BLaER1 treated with 17β-estradiol and CSF1 and Interleukin-3, amounts not matched to agents 10 nM and 100 nM (cell line): ENCODE measurements around the gene LRRC14B.

Experiments used
- H3K27ac ChIP-seq, 11 experiments: shearing (Covaris generic); formaldehyde crosslinking; 2 replicates each; pipeline ENCODE4 v1.8.1; 2022
- H3K27me3 ChIP-seq, 11 experiments: shearing (Covaris generic); formaldehyde crosslinking; 2 replicates each; pipeline ENCODE4 v1.8.1; 2022
- H3K36me3 ChIP-seq, 11 experiments: shearing (Covaris generic); formaldehyde crosslinking; 2 replicates each; pipeline ENCODE4 v1.8.1; 2022
- H3K4me1 ChIP-seq, 10 experiments: shearing (Covaris generic); formaldehyde crosslinking; 2 replicates each; pipeline ENCODE4 v1.8.1; 2022
- H3K4me2 ChIP-seq, 11 experiments: shearing (Covaris generic); formaldehyde crosslinking; 2 replicates each; pipeline ENCODE4 v1.8.1; 2022
- H3K4me3 ChIP-seq, 10 experiments: shearing (Covaris generic); formaldehyde crosslinking; 2 replicates each; pipeline ENCODE4 v1.8.1; 2022
- H3K9ac ChIP-seq, 11 experiments: shearing (Covaris generic); formaldehyde crosslinking; 2 replicates each; pipeline ENCODE4 v1.8.1; 2022
- H3K9me3 ChIP-seq, 11 experiments: shearing (Covaris generic); formaldehyde crosslinking; replicated peaks in 1 of 11; 2 replicates each; pipeline ENCODE4 v1.8.1; 2022
- H4K20me1 ChIP-seq, 11 experiments: shearing (Covaris generic); formaldehyde crosslinking; 2 replicates each; pipeline ENCODE4 v1.8.1; 2022
- Cebpa-rat ChIP-seq, 11 experiments: shearing (Covaris generic); IDR thresholded peaks; 2 replicates each; pipeline ENCODE4 v1.8.1; 2022

Gene LRRC14B

DNA sequence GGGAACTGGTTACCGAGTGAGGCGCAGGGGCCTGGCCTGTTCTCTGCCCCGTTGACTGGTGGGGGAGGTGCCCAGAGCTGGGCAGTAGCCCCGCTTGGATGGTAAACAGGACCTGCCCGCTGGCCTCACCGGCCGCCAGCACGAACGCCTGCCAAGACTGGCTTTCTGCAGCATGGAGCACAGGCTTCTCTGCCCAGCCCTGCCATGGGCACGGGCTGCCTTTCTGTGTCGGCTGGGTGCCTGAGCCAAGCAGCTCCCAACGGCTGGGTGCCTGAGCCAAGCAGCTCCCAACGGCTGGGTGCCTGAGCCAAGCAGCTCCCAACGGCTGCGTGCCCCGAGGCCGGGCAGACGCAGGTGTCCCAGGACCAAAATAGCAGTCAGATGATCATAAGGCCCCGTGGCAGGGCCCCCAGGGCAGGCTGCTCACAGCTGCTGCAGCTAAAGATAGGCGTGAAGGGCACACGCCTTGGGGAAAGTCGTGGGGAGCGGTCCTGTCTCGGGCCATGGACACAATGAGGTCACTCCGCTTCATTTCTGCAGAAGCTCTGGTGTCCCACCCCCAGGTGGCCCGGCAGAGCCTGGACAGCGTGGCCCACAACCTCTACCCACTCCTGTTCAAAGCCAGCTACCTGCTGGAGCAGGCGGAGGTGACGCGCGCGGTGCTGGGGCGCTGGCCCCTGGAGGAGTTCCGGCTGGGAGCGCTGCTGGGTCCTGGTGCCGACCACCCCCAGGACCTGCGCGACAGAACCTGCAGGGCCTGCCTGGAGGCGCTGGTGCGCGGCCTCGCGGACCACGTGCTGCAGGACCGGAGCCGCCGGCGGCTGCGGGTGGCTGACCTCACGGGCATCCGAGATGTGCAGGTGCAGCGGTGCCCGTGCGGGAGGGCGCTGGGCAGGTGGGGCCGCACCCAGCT, at the start of gene LRRC14B:
Gene LRRC14B, plus strand, starts transcription at position 460 of the 913 bp plus-strand sequence. Its CDS starts 44 bp downstream, at position 504.
- peak within 1 kb of the TSS in 8 of 11 experiments; percentile 20 to 83 (median 65); a peak in 16 of 22 replicates for H3K9ac ChIP-seq
- no peak for TF ChIP-seq Cebpa-rat (IDR thresholded peaks at IDR 0.05)
- H3K36me3 ChIP-seq, result peaks cover 0 to 27% (median 0%) of the 10 kb centered on the region in 11 experiments; a peak in 9 of 22 replicates
- H3K4me2 ChIP-seq, result peak within 1 kb of the TSS; percentile 65 to 100 (median 90)
- peaks cover 0 to 42% (median 0%) of the 10 kb centered on the region in 11 experiments; a peak in 6 of 22 replicates for H4K20me1 ChIP-seq
- peaks cover 50 to 100% (median 97%) of the 10 kb centered on the region in 10 experiments for H3K4me1 ChIP-seq
- H3K27ac ChIP-seq, result peak within 1 kb of the TSS in 7 of 11 experiments; percentile 36 to 85 (median 71); a peak in 14 of 22 replicates
- peaks cover 0 to 6% (median 0%) of the 10 kb centered on the region in 11 experiments; a peak in 1 of 22 replicates for H3K9me3 ChIP-seq
- H3K27me3 ChIP-seq, result peaks cover 0 to 64% (median 0%) of the 10 kb centered on the region in 11 experiments; a peak in 11 of 22 replicates
- H3K4me3 ChIP-seq, result peak within 1 kb of the TSS; percentile 21 to 75 (median 52)

GRCh38 chr5:141761-142160, 49.5 kb upstream of the LRRC14B start:
- no peak for TF ChIP-seq Cebpa-rat (IDR thresholded peaks at IDR 0.05)
- no peak overlapping the region for H3K4me2 ChIP-seq

DNA sequence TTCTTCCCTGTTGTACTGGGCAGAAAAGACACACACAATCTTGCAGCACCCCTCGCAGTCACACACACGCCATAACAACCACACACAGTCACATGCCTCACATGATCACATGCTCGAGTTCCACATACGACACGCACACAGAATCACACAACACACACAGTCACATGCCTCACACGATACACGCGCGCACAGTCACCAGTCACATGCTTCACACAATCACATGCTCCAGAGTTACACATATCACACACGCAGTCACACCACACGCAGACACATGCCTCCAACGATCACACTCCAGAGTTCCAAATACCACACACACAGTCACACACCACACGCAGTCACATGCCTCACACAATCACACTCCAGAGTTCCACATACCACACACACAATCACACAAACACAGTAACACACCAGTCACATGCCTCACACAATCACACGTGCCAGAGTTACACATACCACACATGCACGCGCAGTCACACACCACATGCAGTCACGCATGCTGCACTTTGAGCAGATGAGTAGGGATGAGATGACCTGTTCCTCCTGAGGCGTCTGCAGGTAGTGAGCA, 49.0 kb upstream of the LRRC14B start:
- H3K36me3 ChIP-seq, result peaks cover 4 to 90% (median 72%) of the 10 kb centered on the region in 11 experiments; a peak in 20 of 22 replicates
- no peak for TF ChIP-seq Cebpa-rat (IDR thresholded peaks at IDR 0.05)
- H3K27me3 ChIP-seq, result peaks cover 0 to 32% (median 0%) of the 10 kb centered on the region in 11 experiments; a peak in 3 of 22 replicates
- H3K4me3 ChIP-seq, result no peak overlapping the region
- H4K20me1 ChIP-seq, result peaks cover 0 to 31% (median 12%) of the 10 kb centered on the region in 11 experiments; a peak in 12 of 22 replicates
- no peak overlapping the region for H3K4me2 ChIP-seq
- H3K4me1 ChIP-seq, result no peaks in the 10 kb centered on the region
- H3K9ac ChIP-seq, result no peak overlapping the region
- no peak overlapping the region for H3K27ac ChIP-seq
- H3K9me3 ChIP-seq, result peaks cover 23 to 45% (median 31%) of the 10 kb centered on the region in 11 experiments

More at GRCh38 chr5:141761-142160, 49.5 kb upstream of the LRRC14B start:
- Histone ChIP-seq H4K20me1 (peaks cover 0 to 37% (median 12%) of the 10 kb centered on the region in 11 experiments; a peak in 12 of 22 replicates), H3K27me3 (peaks cover 0 to 32% (median 0%) of the 10 kb centered on the region in 11 experiments; a peak in 3 of 22 replicates), H3K36me3 (peaks cover under 1 to 90% (median 67%) of the 10 kb centered on the region in 11 experiments; a peak in 20 of 22 replicates), H3K4me1 (no peaks in the 10 kb centered on the region), H3K4me3 (no peak overlapping the region), H3K27ac (no peak overlapping the region), H3K9ac (no peak overlapping the region), H3K9me3 (peaks cover 17 to 39% (median 25%) of the 10 kb centered on the region in 11 experiments)

GRCh38 chr5:143041-143440, 48.3 kb upstream of the LRRC14B start:
- Histone ChIP-seq H4K20me1 (peaks cover 0 to 24% (median 12%) of the 10 kb centered on the region in 11 experiments; a peak in 11 of 22 replicates), H3K4me2 (no peak overlapping the region), H3K9ac (0 out of 22 replicates have a peak overlapping the region, but pooled peaks of 1 of the 11 experiments have one; percentile 18), H3K4me3 (no peak overlapping the region), H3K36me3 (peaks cover 4 to 90% (median 79%) of the 10 kb centered on the region in 11 experiments; a peak in 20 of 22 replicates), H3K27me3 (peaks cover 0 to 32% (median 0%) of the 10 kb centered on the region in 11 experiments; a peak in 3 of 22 replicates), H3K4me1 (no peaks in the 10 kb centered on the region), H3K9me3 (peaks cover 30 to 52% (median 38%) of the 10 kb centered on the region in 11 experiments), H3K27ac (no peak overlapping the region)
- TF ChIP-seq Cebpa-rat (IDR thresholded peaks at IDR 0.05), result no peak

DNA sequence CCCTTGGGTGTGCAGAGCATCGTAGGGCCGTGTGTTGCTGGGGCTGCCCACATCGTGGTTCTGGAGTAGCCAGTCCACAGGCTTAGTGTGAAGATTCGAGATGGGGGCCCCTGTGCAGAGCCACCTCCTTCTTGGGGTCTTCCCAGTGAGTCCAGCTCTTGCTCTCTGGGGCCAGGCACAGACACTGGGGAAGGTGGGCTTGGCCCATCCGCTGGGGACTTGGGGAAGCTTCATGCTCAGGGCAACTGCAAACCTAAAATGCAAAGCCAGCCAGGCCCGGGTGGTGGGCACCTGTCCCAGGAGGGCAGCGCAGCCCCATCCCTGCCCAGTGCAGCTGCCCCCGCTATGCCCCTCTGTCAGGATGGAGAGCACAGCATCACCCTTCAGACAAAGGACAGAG, 46.4 kb upstream of the LRRC14B start:
- Histone ChIP-seq H3K27ac (no peak overlapping the region), H3K9me3 (peaks cover 40 to 64% (median 53%) of the 10 kb centered on the region in 11 experiments), H3K4me2 (no peak overlapping the region), H3K4me3 (no peak overlapping the region), H4K20me1 (peaks cover 0 to 5% (median 0%) of the 10 kb centered on the region in 11 experiments; a peak in 5 of 22 replicates), H3K9ac (no peak overlapping the region), H3K36me3 (peaks cover 4 to 93% (median 79%) of the 10 kb centered on the region in 11 experiments; a peak in 20 of 22 replicates), H3K27me3 (peaks cover 0 to 28% (median 0%) of the 10 kb centered on the region in 11 experiments; a peak in 3 of 22 replicates), H3K4me1 (peaks cover 0 to 10% (median 2%) of the 10 kb centered on the region in 10 experiments; a peak in 10 of 20 replicates)
- TF ChIP-seq Cebpa-rat (IDR thresholded peaks at IDR 0.05), result no peak

GRCh38 chr5:145585-146323, 45.5 kb upstream of the LRRC14B start:
- Histone ChIP-seq H3K27me3 (peaks cover 0 to 28% (median 0%) of the 10 kb centered on the region in 11 experiments; a peak in 3 of 22 replicates), H3K4me1 (peaks cover 2 to 18% (median 8%) of the 10 kb centered on the region in 10 experiments; a peak in 13 of 20 replicates)

DNA sequence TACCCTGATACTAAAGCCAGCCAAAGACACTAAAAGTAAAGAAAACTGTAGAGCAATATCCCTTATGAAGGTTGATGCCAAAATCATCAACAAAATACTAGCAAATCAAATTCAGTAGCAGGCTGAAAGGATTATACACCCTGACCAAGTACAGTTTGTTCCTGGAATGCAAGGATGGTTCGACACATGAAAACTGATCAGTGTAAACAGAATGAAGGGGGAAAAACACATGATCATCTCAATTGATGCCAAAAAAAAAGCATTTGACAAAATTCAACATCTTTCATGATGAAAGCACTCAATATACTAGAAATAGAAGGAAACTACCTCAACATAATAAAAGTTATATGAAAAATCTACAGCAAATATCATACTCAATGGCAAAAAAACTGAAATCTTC, 43.5 kb upstream of the LRRC14B start:
- TF ChIP-seq Cebpa-rat (IDR thresholded peaks at IDR 0.05), result no peak

More at GRCh38 chr5:145585-146323, 45.5 kb upstream of the LRRC14B start:
- Histone ChIP-seq H3K9me3 (peaks cover 40 to 64% (median 53%) of the 10 kb centered on the region in 11 experiments), H3K36me3 (peaks cover 4 to 94% (median 78%) of the 10 kb centered on the region in 11 experiments; a peak in 20 of 22 replicates), H4K20me1 (0 out of 22 replicates have a peak, but pooled peaks cover 0 to 3% (median 0%) of the 10 kb centered on the region in 11 experiments), H3K4me2 (no peak overlapping the region), H3K4me3 (no peak overlapping the region), H3K27ac (no peak overlapping the region), H3K9ac (no peak overlapping the region)
- no peak for TF ChIP-seq Cebpa-rat (IDR thresholded peaks at IDR 0.05)

More for the DNA sequence above, 43.5 kb upstream of the LRRC14B start:
- H4K20me1 ChIP-seq, result no peaks in the 10 kb centered on the region
- H3K9ac ChIP-seq, result no peak overlapping the region
- no peak overlapping the region for H3K4me2 ChIP-seq
- H3K4me3 ChIP-seq, result peak overlapping the region in 2 of 10 experiments; percentile 3 to 5; a peak in 2 of 20 replicates
- peaks cover 0 to 33% (median 0%) of the 10 kb centered on the region in 11 experiments; a peak in 3 of 22 replicates for H3K27me3 ChIP-seq
- no peak overlapping the region for H3K27ac ChIP-seq
- peaks cover 20 to 38% (median 28%) of the 10 kb centered on the region in 10 experiments for H3K4me1 ChIP-seq
- peaks cover 40 to 64% (median 53%) of the 10 kb centered on the region in 11 experiments for H3K9me3 ChIP-seq
- peaks cover 4 to 88% (median 67%) of the 10 kb centered on the region in 11 experiments; a peak in 20 of 22 replicates for H3K36me3 ChIP-seq
